ENCODE measurements around the gene ATG4A.

DNA sequence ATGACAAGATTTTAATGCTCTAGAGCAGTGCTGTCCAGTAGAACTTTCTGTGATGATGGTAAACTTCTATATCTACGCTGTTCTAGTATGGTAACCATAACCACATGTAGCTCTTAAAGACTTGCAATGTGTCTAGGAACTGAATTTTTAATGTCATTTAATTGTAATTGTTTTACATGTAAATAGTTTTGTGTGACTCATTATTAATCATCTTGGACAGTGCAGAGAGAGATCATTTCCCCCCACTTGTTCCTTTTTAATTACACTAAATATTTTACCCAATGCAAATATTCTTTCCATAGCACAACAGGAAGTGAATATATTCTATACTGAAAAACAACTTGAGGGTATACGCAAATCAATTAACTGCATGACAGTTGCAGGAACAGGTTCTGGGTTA is 5.8 kb downstream of the ATG4A start:
- TF ChIP-seq, protein P1, sequence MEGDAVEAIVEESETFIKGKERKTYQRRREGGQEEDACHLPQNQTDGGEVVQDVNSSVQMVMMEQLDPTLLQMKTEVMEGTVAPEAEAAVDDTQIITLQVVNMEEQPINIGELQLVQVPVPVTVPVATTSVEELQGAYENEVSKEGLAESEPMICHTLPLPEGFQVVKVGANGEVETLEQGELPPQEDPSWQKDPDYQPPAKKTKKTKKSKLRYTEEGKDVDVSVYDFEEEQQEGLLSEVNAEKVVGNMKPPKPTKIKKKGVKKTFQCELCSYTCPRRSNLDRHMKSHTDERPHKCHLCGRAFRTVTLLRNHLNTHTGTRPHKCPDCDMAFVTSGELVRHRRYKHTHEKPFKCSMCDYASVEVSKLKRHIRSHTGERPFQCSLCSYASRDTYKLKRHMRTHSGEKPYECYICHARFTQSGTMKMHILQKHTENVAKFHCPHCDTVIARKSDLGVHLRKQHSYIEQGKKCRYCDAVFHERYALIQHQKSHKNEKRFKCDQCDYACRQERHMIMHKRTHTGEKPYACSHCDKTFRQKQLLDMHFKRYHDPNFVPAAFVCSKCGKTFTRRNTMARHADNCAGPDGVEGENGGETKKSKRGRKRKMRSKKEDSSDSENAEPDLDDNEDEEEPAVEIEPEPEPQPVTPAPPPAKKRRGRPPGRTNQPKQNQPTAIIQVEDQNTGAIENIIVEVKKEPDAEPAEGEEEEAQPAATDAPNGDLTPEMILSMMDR (IDR thresholded peaks at IDR 0.05) = no peak
- TF ChIP-seq POLR2A (IDR thresholded peaks at IDR 0.05) = no peak

Measured in esophagus squamous epithelium (tissue), 4 donors.